Measurements from ENCODE around the gene GAS2L1. TPM values are rescaled to one million over a fixed set of nuclear protein-coding genes. Genes with fewer than 3 reads are reported as not detected.

Gene GAS2L1
- total RNA-seq, 2 donors from 2014 or later, result 85.8 to 159 TPM

DNA sequence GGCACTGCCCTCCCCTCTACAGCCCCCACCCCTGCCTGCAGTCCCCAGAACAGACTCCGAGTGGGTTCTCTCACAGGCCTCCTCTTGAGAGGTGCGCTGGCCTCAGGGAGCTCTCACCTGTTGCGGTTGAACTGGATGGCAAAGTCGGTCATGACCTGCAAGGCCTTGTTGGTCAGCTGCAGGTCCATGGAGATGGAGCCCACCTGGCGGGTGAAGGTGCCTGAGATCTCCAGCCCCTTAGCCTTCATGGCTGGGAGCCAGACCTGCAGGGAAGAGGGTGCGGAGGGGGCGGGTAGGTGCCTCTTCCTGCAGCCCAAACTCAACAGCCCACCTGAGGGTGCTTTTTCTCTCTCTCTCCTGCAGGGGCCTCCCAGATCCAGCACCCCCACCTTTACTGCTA is 27.7 kb downstream of the GAS2L1 start:
- 88% methylated on average over 7 of the region's 7 CpGs for WGBS
- intact Hi-C loops (cut with DNase I), result no loop called here
- Histone ChIP-seq H3K36me3 (peaks cover 0 to 6% of the 10 kb centered on the region in 2 donors), H3K9me3 (no peaks in the 10 kb centered on the region), H3K4me1 (replicated peaks) (peaks cover 9% of the 10 kb centered on the region), H3K27ac (peak overlapping the region; percentile 41 to 71), H3K4me3 (no peak overlapping the region), H3K27me3 (replicated peaks; ENCODE audit: insufficient read depth) (no peaks in the 10 kb centered on the region)
- DNase-seq (ENCODE audit: low spot score), result no peak
- TF ChIP-seq POLR2AphosphoS5 (IDR thresholded peaks at IDR 0.05), result no peak
- TF ChIP-seq POLR2A (IDR thresholded peaks at IDR 0.05), result no peak
- TF ChIP-seq, protein P1, sequence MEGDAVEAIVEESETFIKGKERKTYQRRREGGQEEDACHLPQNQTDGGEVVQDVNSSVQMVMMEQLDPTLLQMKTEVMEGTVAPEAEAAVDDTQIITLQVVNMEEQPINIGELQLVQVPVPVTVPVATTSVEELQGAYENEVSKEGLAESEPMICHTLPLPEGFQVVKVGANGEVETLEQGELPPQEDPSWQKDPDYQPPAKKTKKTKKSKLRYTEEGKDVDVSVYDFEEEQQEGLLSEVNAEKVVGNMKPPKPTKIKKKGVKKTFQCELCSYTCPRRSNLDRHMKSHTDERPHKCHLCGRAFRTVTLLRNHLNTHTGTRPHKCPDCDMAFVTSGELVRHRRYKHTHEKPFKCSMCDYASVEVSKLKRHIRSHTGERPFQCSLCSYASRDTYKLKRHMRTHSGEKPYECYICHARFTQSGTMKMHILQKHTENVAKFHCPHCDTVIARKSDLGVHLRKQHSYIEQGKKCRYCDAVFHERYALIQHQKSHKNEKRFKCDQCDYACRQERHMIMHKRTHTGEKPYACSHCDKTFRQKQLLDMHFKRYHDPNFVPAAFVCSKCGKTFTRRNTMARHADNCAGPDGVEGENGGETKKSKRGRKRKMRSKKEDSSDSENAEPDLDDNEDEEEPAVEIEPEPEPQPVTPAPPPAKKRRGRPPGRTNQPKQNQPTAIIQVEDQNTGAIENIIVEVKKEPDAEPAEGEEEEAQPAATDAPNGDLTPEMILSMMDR (IDR thresholded peaks at IDR 0.05), result no peak

DNA sequence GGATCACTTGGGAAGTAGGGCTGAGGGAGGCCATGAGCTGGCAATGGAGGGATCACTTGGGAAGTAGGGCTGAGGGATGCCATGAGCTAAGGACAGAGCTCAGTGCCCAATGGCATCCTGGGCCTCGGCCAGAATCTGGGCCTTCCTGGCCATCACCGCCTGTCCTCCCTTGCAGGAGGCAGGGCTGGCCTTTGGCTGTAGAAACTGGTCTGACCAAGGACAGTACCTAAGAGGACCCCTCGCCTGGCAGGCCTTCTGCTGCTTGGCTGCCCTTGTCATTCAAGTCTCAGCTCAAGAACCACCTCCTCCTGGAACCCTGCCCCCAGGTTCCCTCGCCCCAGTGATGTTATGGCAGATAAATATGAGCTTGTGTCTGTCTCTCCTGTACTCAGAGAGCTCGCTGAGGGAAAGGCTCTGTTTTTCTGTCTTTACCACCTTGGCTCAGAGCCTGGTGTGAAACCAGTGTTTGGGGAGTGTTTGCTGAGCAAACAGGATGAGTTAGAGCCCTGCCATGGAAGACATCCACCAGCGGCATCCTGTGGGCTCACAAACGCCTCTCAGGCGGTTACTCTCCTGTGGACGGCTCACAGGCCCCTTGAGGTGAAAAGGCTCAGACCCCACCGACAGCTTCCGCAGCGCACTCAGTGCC is 28.4 kb downstream of the GAS2L1 start:
- Histone ChIP-seq H3K4me1 (replicated peaks) (peaks cover 9% of the 10 kb centered on the region), H3K27me3 (replicated peaks; ENCODE audit: insufficient read depth) (no peaks in the 10 kb centered on the region), H3K4me3 (no peak overlapping the region), H3K36me3 (peaks cover 0 to 6% of the 10 kb centered on the region in 2 donors), H3K9me3 (no peaks in the 10 kb centered on the region), H3K27ac (peak overlapping the region; percentile 41 to 71)
- TF ChIP-seq, protein P1 (IDR thresholded peaks at IDR 0.05), result no peak
- peak; percentile 68 for TF ChIP-seq POLR2AphosphoS5 (IDR thresholded peaks at IDR 0.05)
- 57% methylated on average over 12 of the region's 12 CpGs for WGBS
- DNase-seq (ENCODE audit: low spot score), result peak; percentile 75
- intact Hi-C loops (cut with DNase I), result no loop called here

DNA sequence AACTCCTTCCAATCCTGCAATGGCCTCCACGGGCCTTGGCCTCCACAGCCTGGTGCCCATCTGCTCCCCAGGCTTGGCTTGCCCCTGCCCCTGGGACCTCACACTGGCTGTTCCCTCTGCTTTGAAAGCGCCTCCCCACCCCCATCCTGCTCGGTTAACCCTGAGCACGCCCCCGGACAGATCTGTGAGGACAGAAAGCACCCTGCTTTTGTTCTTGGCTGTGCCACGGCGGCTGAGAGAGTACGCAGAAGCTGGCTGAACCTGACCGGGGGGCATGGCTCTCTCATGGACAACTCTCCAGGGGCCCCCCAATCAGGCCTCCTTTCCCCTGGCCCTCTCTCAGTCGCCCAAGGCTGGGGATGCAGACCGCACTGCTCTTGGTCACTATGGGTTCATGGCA is 29.2 kb downstream of the GAS2L1 start:
- Histone ChIP-seq H3K9me3 (no peaks in the 10 kb centered on the region), H3K4me1 (replicated peaks) (peaks cover 9% of the 10 kb centered on the region), H3K4me3 (no peak overlapping the region), H3K36me3 (peaks cover 0 to 6% of the 10 kb centered on the region in 2 donors), H3K27me3 (replicated peaks; ENCODE audit: insufficient read depth) (no peaks in the 10 kb centered on the region), H3K27ac (peak overlapping the region; percentile 41 to 71)
- 93% methylated on average over 11 of the region's 11 CpGs for WGBS
- no peak for DNase-seq (ENCODE audit: low spot score)
- intact Hi-C loops (cut with DNase I), result no loop called here
- TF ChIP-seq POLR2A (IDR thresholded peaks at IDR 0.05) (no peak), POLR2AphosphoS5 (IDR thresholded peaks at IDR 0.05) (no peak)
- TF ChIP-seq, protein P1 (IDR thresholded peaks at IDR 0.05), result no peak

DNA sequence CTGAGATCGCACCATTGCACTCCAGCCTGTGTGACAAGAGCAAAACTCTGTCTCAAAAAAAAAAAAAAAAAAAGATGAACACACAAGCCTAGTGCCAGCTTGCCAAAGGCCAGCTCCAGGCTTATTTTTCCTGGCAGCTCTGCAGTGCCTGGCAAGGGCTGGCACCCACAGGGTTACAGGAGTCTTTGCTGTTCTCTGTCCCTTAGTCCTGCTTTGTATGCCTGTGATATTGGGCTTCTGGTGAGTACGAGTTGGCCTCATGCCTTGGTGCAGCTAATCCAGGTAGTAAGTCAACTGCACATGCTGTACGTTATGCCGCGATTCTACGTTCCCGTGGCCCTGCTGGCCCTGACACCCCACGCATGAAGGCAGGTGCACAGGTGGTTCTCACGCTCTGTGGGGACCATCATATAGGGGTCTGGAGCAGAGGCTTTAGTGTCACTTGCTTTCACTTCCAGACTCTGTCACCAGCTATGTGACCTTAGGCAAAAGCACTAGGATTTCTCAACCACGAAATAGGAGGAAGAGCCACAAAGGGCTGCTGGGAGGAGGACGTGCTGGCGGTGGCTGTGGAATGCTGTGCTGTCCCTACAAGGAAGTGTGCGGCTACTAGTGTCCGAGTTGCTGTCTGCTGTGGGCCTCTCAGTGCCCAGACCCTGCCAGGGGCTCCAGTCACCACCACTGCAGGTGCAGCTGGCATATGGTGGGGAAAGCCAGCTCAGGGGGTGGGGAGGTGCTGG is 30.5 kb downstream of the GAS2L1 start:
- H3K4me3 ChIP-seq, result no peak overlapping the region
- H3K36me3 ChIP-seq, result peaks cover 3 to 14% of the 10 kb centered on the region in 2 donors
- H3K27me3 ChIP-seq (replicated peaks; ENCODE audit: insufficient read depth), result no peaks in the 10 kb centered on the region
- H3K4me1 ChIP-seq (replicated peaks), result peaks cover 9% of the 10 kb centered on the region
- TF ChIP-seq POLR2A (IDR thresholded peaks at IDR 0.05) (no peak), POLR2AphosphoS5 (IDR thresholded peaks at IDR 0.05) (no peak)
- TF ChIP-seq, protein P1 (IDR thresholded peaks at IDR 0.05), result no peak
- no peaks in the 10 kb centered on the region for H3K9me3 ChIP-seq
- DNase-seq (ENCODE audit: low spot score), result peak; percentile 53
- 63% methylated on average over 14 of the region's 14 CpGs for WGBS
- peak overlapping the region; percentile 55 to 71 for H3K27ac ChIP-seq
- intact Hi-C loops (cut with DNase I), result no loop called here
